ENCODE results near the gene MYOF.

The MYOF gene

DNA sequence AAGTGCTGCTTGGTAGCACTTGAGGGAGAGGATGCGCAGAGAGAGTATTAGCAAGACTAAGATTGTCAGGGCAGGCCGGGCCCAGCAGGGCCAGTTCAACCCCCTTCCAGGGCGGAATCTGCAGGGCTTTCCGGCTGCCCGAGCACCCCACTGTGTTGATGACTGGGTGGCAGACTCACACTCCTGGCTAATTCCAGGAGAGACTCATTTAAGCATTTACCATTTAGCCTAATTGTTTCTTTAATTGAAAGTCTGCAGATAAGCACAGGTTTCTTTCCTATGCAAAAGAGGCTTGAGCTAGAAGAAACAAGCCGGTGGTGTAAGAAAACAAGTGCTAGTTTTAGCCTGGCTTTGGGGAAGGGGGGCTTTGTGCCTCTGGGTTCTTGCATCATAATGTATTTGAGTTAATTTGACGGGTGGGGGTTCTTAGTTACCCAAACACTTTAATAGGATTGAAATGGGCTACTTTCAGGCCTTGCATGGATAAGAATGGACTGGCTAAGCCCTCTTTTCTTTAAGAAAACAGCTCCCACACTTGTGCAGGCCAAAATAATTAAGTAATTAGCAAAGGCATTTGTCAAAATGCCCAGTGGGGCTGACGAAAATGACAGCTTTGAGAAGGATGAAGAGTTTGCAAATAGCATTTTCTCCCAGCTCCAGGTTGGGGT, 201.3 kb downstream of the MYOF start:
- DNase-seq = no peak

DNA sequence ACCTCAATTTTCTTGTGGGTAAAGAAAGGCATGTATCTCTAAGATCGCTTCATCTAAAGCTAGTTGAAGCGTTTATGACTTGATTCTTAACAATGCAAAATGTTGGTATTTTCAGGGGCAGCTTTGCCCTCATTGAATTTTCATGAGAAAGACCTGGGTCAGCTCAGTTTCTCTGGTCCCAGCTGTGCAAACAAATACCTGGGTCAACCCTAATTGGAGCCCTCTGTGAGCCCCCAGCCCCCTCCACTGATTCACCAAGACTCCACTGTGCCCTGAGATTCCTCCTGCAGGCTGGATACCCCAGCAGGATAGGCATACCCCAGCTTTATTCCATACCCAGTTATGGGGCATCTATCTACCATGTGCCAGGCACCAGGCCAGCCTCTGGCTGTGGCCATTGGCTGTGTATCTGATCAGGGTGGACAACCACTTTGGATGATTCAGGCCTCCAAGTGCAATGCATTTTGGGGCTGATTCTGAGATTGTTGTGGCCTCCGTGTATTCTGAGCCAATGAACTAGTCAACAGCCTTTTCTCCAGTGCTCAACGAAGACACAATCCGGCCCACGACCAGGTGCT, 201.9 kb downstream of the MYOF start:
- no peak for DNase-seq

DNA sequence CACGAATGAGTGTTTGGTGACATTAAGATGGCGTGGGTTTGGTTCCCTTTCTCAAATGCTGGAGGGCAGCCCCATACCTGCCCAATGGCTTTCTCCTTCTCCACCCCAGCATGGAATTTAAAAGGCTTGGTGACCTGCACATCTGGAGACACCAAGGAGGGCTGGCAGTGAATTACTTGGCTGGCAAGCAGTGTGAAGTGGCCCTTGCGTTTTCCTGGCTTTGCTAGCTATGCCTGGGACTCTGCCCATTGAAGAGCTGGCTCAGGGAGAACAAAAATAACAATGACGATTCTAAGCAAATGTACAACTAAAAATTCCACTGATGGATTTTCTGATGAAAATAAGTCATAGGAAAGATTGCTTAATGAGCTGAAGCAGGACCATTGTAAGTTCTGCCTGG, 204.8 kb downstream of the MYOF start:
- no peak for DNase-seq

DNA sequence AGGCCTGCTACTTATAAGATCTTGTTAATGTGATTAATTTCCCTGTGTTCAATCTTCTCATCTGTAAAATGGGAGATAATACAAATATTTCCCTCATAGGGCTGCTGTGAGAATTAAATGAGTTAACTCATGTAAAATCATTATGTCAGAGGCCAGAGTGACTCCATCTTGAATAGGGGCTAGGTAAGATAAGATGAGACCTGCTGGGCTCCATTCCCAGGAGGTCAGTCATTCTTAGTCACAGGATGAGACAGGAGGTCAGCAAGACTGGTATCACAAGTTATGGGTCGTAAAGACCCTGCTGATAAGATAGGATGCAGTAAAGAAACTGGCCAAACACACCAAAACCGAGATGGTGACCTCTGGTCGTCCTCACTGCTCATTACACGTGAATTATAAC, 207.7 kb downstream of the MYOF start:
- no peak for DNase-seq

DNA sequence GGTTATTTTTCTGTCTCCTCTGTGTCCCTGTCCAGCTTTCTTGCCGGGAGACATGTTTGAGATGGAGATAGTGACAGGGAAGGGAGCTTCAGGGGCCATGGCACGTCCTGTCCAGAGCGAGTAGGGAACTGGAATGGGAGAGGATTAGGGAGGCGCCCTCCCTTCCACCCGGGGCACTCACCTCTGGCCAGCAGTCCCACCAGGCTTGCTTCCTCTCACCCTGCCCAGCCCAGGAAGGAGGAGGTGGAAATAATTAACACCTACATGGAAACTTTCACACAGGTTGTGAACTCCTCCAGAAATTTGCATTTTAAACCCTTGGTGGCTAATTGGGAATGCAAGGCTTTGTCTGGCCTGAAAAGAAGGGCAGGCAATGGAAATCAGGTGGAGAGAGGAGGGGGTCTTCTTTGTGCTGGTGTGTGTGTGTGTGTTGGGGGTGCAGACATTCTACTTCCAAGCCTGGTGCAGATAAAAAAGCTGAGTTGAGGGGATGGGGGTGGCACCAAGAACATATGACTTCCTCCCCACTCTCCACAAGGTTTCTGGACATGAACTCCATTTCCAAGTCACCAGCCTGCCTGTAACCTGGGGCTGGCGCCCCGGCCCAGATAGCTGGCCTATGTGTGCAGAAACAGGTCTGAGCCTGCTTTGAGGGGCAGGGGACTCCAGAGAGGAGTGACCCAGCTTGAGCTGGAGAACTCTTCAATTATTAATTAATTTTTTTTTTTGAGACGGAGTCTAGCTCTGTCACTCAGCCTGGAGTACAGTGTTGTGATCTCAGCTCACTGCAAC, 209.1 kb downstream of the MYOF start:
- DNase-seq = no peak

DNA sequence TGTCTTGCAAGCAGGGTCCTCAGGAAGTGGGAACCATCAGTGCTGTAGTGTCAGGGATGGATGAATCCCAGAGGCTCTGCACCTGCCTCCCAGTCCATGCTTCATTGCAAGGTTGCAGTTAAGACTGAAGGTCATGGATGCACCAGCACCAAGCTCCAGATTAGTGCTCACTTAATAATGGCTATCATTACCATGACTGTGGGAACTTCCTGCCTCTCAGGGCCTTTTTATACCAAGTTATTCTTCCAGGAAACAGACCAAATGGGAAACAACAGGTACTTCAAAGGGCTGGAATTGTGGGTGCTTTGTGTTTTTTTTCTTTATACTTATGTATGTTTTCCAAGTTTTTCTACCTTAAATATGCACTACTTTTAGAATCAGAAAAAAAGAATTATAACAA, 210.8 kb downstream of the MYOF start:
- no peak for DNase-seq

DNA sequence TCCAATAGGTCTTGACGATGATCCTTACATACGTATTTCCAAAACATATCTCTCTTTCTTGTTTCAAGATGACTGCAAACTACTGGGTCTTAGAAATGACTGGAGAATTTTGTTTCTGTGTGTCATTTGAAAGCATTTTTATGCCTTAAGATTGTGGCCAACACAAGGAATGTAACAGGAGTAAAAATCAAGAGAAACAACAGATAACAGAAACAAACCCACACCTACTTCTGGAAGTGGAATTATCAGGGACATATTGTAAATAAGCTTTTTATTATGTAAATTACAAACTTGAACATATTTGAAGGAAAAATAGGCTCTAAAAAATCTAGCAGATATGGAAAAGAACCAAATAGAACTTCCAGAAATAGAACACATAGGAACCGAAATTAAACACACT, 212.9 kb downstream of the MYOF start:
- no peak for DNase-seq

DNA sequence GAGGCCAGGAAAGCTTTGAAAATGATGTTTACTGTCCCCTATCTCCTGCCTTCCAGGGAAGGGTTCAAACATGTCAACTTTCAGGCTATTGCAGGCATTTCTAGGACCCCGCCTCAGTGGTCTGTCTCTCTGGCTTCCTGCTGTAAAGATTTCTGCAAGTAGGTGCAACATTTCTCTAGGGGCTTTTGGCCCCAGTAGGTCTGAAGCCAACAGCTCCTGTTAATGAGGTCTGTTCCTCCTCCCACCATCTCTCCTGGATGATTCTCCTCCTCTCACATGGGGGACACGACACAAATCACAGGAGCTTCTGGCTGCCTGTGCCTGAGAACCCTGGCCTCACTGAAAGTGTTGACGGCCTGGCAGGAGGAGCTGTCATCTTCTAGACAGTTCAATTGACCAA, 214.1 kb downstream of the MYOF start:
- no peak for DNase-seq

DNA sequence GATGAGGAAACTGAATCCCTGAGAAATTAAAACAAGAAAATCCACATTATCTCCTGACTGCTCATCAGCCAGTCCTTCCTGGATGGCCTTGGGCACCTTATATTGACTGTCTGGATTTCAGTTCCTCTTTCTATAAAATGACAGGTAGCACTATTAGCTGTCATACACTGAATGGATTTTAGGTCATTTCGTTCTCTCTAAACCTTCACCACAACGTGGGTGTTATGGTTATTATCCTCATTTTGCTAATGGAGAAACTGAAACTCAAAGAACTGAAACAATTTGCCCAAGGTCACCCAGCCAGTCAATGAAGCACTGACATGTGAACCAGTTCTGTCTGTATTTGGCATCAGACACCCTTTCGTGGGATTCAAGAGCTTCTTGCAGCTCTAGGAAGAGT, 214.6 kb downstream of the MYOF start:
- no peak for DNase-seq

DNA sequence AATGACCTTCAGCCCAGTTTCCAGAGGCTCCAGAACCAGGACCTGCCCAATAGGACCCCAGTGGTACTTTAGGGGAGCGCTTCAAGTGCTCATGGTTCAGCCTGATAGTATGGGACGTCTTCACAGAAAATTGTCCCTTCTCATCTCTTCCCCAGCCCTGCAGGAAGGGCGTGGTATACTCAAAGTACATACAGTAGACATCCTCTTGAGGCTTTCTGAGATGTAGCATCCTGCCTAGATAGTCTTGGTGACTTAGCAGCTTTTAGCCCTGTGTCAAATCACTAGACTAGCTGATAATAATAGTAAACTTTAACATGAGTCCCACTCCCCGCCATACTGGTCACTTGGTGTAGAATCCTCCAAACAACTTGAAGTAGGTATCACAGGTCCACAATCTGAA, 215.3 kb downstream of the MYOF start:
- no peak for DNase-seq

DNA sequence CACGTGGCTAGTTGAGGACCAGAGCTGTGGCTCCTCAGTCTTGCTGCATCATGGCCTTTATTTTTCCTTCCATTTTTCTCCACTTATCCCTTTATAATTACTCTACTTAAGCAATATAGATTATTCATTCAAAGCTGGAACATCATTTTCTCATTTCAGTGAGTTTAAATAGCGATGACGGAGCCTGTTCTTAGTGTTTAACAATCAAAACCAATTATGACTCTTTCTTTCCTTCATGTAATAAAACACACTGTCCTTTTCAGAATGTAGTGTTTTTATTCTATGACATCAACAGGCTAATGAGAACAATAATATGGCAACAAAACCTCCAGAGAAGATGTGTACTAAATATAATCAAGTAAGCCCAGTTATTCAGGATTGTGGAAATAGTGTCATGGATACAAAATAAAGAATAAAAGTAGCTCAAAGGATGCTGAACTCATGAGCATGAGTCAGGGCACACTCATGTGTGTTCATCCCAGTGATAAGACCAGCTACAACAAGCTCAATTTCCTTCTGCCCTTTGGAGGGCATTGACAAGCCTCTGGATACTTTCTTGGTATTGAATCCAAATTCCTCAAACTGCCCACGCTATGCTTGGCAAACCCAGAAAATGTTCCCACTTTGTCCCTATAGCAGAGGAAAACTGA, 220.0 kb downstream of the MYOF start:
- DNase-seq = no peak

DNA sequence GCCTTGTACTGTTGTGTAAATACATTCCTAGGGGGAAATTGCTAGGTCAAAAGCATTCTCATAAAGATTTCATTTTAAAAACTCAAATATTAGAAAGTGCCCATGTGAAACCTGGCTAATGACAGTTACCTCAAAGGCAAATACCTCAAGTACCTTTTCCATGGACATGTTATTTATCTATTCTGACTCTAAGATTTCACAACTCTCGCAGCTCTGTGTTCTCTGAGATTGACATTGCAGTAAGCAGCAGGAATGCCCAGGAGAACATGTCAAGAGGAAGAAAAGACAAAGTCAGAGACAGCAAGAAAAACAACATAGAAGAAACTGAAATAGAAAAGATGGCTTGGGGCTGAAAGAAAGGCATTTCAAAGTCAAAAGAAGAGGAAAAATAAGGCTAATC, 221.0 kb downstream of the MYOF start:
- DNase-seq = no peak

DNA sequence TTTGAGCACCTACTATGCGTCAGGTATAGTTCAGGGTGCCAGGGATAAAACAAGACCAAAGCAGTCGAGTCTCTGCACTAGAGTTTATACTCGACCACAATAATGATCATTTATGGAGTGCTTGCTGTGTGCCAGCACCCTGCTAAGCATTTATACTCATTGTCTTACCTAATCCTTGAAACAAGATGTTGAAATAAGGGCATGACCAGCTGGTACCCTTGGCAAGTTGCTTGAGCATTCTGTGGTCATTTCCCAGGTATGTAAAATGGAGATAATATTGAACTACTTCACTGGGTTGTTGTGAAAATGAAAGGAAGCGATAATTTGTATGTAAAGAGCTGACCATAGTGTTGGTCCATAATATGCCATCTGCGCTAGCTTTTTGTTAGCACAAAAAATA, 223.0 kb downstream of the MYOF start:
- DNase-seq = no peak

Measured in fibroblast of upper back skin (primary cell).